ENCODE measurements around the gene MOCOS. TPM values are rescaled to one million over a fixed set of nuclear protein-coding genes. Genes with fewer than 3 reads are reported as not detected.

MOCOS gene
- not detected in 2 replicates for polyA plus RNA-seq

GRCh38 chr18:36187193-36187825 is at the start of gene MOCOS:
TSS of gene MOCOS (plus strand) at chr18:36187497. CDS start at chr18:36187540, 43 bp downstream.

GRCh38 chr18:36297417-36298125 is 110.3 kb downstream of the MOCOS start, which contains the start of gene FHOD3:
TSS of gene FHOD3 (plus strand) at chr18:36297713. CDS start at chr18:36297836, 123 bp downstream.

Other genes with a start within 250 kb of the MOCOS start
- gene RPRD1A, start 119.9 kb upstream of the MOCOS start, polyA plus RNA-seq, result 58.4 and 72.6 TPM in 2 replicates
- gene SLC39A6, start 58.2 kb upstream of the MOCOS start, polyA plus RNA-seq, result 72.4 and 75.3 TPM in 2 replicates
- gene ELP2, start 57.6 kb upstream of the MOCOS start, polyA plus RNA-seq, result 72.5 and 84.5 TPM in 2 replicates
- 17.2 and 25.6 TPM in 2 replicates for gene FHOD3, start 110.2 kb downstream of the MOCOS start, polyA plus RNA-seq

Data from Purkinje cell (primary cell).